GM12892 (cell line): ENCODE data around the gene DOK1.

Experiments
- POLR2A ChIP-seq: IDR thresholded peaks from 2 replicates; pipeline ENCODE4 v1.6.1; 2011; ENCODE audit warnings: low read depth, low read length, control low read depth
- POLR2AphosphoS5 ChIP-seq: IDR thresholded peaks from 2 replicates; pipeline ENCODE4 v1.6.1; 2011; ENCODE audit warnings: low read depth, low read length, control low read depth
- TAF1 ChIP-seq: IDR thresholded peaks from 2 replicates; pipeline ENCODE4 v1.6.1; 2011; ENCODE audit warnings: low read depth, mild to moderate bottlenecking, control low read depth, low read length, borderline replicate concordance

DNA sequence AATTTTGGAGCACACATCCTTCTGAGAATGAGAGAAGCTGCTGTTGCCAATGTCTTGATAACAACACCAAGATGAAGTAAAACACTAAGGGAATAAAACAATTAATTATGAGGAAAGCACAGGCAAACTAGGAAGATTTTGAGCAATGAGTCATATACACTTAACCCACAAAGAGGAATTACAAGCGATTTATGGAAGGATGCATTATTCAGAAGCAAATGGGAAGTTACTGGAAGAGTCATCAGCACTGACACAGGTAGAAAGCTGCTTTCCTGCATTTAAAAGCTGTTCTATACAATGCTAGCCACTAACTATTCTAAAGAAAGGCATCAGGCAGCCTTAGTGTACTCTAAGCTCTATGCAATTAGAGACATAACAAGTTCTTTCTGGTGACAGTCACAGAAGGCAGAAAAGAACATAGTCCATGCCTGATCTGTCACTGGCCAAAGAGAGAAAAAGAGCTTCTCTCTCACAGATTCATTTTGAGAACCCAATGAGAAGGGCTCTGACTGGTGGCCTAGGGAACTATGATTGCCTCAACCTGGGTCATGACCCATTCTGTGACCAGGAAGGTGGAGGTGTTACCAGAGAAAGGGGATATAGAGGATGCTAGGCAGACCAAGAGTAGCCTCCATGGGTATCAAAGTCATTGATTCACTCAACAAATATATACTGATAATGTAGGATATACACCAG, 48.2 kb downstream of the DOK1 start:
- TF ChIP-seq POLR2A (no peak), POLR2AphosphoS5 (no peak), TAF1 (no peak)
